Right cardiac atrium (tissue), 5 donors: ENCODE measurements around the gene CDK15. TPM values are rescaled to one million over a fixed set of nuclear protein-coding genes. Genes with fewer than 3 reads are reported as not detected.
A peak's percentile ranks its signal among the peaks of the same experiment; 100 is the strongest.
"Not testable (repeated sequence)": the region's sequence is repeated elsewhere in the genome, so short reads cannot be mapped to it uniquely, and the experiment has no call there.

Experiments
- ATAC-seq, 2 donors: fragments of 200-7000 bp; cut with Tn5 transposase; one replicate each; pipeline versions ENCODE4 v1.8.0 to v1.9.1; 2020; ENCODE audit warnings: moderate library complexity in 2 of 2, mild to moderate bottlenecking in 1 of 2
- DNase-seq, 3 donors: peaks; one replicate each; pipeline ENCODE4 v3.0.0-alpha.2; 2020
- H3K27ac ChIP-seq: one replicate; pipeline ENCODE4 v1.5.1; 2013; ENCODE audit warnings: mild to moderate bottlenecking, low read length, control low read depth, moderate library complexity
- H3K27me3 ChIP-seq: one replicate; pipeline ENCODE4 v1.6.1; 2013; ENCODE audit not compliant: control insufficient read depth, insufficient read depth
- H3K4me1 ChIP-seq: one replicate; pipeline ENCODE4 v1.6.1; 2013; ENCODE audit warnings: low read length; ENCODE audit not compliant: control insufficient read depth, insufficient read depth
- H3K4me3 ChIP-seq: one replicate; pipeline ENCODE4 v1.5.1; 2013; ENCODE audit warnings: low read length, control low read depth
- H3K9me3 ChIP-seq: one replicate; pipeline ENCODE4 v1.6.1; 2013; ENCODE audit warnings: low read length; ENCODE audit not compliant: control insufficient read depth
- WGBS: extraction: QIAGEN DNeasy Blood & Tissue Kit; methylation state at CpG from one replicate; pipeline ENCODE4 v1.1.7; 2013; 5-methylcytosine and 5-hydroxymethylcytosine counted together
- intact Hi-C, 4 donors: fragments of 100-400 bp; cut with DNase I; formaldehyde crosslinking; loops; one replicate each; pipeline versions ENCODE4 v1.11.0 to v1.14.0; 2022 to 2023
- long read RNA-seq, 4 donors: library from polyadenylated mRNA; unstranded; transcript quantifications; one replicate each; pipeline ENCODE4 v2.0.0, GENCODE V29; 2020 to 2021
- polyA plus RNA-seq: library from polyadenylated mRNA; stranded (reverse); fragments of 200-250 nt; gene quantifications from one replicate; pipeline ENCODE4 v1.2.3, GENCODE V29; 2013
- total RNA-seq, 4 donors: library from RNA; stranded (reverse); fragmentation: NEBNext Ultra II Directional; extraction: Animal tissue kit (Norgen Biotek cat#: 25700); gene quantifications; one replicate each; pipeline ENCODE4 v1.2.1, GENCODE V29; 2021
- donor health status: healthy with polysubstance abuse.
- donor health status: DM: no; HTN: yes; CAD: no.
- donor health status: DM: no; HTN: no; CAD: no.
- donor health status: DM: no; HTN: yes; CAD: no; lungs with severe emphysema.
- donor health status: DM: yes; HTN: yes; CAD: no.

The CDK15 gene
- under 1 TPM; 0.11 to 0.97 (median 0.37) TPM for total RNA-seq
- 0.25 TPM for polyA plus RNA-seq
- long read RNA-seq, donor 1, partial matches to known transcripts: 0 of 1 reads
- long read RNA-seq, donor 1, other reads (novel, unspliced or antisense): 0 of 1 reads
- long read RNA-seq, donor 2, partial matches to known transcripts: 0 of 1 reads
- long read RNA-seq, donor 2, other reads (novel, unspliced or antisense): 1 of 1 reads
- long read RNA-seq, donor 3: 0 reads
- long read RNA-seq, donor 4: 0 reads

DNA sequence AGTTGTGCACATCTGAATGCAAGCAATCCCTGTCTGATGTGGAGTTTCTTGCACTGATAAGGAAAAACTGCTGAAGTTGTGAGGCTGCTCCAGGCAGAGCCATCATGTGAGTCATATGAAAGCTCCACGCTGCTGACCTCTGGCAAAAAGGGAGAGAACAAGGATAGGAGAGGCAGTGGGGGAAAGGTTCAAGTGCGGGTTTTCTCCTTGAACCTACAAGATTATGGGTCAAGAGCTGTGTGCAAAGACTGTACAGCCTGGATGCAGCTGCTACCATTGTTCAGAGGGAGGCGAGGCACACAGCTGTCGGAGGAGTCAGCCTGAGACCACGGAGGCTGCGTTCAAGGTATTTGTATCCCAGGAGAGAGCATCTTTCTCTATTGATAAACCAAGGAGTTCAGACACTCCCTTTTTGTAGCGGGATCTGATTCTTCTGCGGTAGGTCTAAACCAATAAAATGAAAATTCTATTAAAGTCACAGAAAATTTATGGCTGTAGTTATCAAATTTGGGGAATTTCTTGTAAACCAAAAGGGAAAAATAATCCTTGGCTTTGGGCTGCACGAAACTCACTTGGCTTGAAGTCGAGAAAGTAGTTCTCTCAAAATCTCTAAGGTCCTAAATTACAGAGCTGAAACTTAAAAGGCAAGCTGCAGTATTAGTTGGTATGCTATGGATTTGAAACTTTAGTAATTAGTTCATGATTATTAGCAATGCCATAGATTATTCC, at the start of gene CDK15:
Gene CDK15, plus strand, starts transcription at position 96 of the 729 bp plus-strand sequence. Its CDS starts 128 bp downstream, at position 224.
- ATAC-seq (peak; percentile 65 to 81), DNase-seq (peak in 2 of 3 donors; percentile 20 to 51)
- intact Hi-C loops: loop anchor here in 1 of 4 donors (5.0 kb wide), 1 partner anchor 366 kb away; no protein-coding TSS in a partner anchor
- Histone ChIP-seq H3K9me3 (no peaks in the 10 kb centered on the region), H3K27ac (peak within 1 kb of the TSS; percentile 27), H3K27me3 (no peaks in the 10 kb centered on the region), H3K4me3 (peak within 1 kb of the TSS; percentile 23), H3K4me1 (no peaks in the 10 kb centered on the region)
- WGBS: 45% methylated on average over 10 of the region's 10 CpGs

DNA sequence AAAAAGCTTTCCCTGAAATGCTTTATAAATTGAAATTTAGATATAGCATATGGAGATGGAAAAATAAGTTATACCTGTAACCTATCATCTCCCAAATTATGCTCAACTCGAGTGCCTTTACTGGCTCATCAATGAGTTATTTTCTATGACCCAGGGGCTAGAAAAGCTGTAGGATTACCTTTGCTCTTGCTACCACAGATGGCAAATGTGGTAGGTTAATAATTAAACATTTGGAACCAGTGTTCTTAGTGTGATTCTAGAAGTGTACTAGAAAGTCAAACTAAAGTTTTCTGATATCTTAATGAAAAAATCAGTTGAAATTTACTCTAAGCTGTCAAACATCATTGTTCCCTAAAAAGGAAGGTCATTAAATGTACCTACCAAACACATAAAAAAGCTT, 48.1 kb upstream of the CDK15 start:
- intact Hi-C loops: no loop called here
- Histone ChIP-seq H3K4me3 (no peak overlapping the region), H3K4me1 (peaks cover 3% of the 10 kb centered on the region), H3K9me3 (no peaks in the 10 kb centered on the region), H3K27me3 (no peaks in the 10 kb centered on the region), H3K27ac (no peak overlapping the region)
- DNase-seq: no peak
- no peak for ATAC-seq
- WGBS: 0% methylated on average over 1 of the region's 1 CpG

GRCh38 chr2:201758873-201759272, 47.5 kb upstream of the CDK15 start:
- Histone ChIP-seq H3K4me3 (no peak overlapping the region), H3K27ac (no peak overlapping the region), H3K9me3 (no peaks in the 10 kb centered on the region), H3K4me1 (peaks cover 3% of the 10 kb centered on the region), H3K27me3 (no peaks in the 10 kb centered on the region)
- no peak for DNase-seq
- 87% methylated on average over 3 of the region's 3 CpGs for WGBS
- intact Hi-C loops: no loop called here
- ATAC-seq: no peak

- DNase-seq (no peak), ATAC-seq (no peak)
- no peaks in the 10 kb centered on the region for H3K9me3 ChIP-seq
- 97% methylated on average over 1 of the region's 1 CpG for WGBS
- intact Hi-C loops: no loop called here
- no peak overlapping the region for H3K27ac ChIP-seq
- no peaks in the 10 kb centered on the region for H3K27me3 ChIP-seq
- H3K4me3 ChIP-seq: no peak overlapping the region
- H3K4me1 ChIP-seq: peaks cover 3% of the 10 kb centered on the region
Observed at GRCh38 chr2:201759567-201759966, 46.8 kb upstream of the CDK15 start.

- WGBS: 86% methylated on average over 4 of the region's 4 CpGs
- DNase-seq: no peak
- Histone ChIP-seq H3K9me3 (no peaks in the 10 kb centered on the region), H3K27ac (peak overlapping the region; percentile 8), H3K4me1 (peaks cover 3% of the 10 kb centered on the region), H3K27me3 (no peaks in the 10 kb centered on the region), H3K4me3 (no peak overlapping the region)
- ATAC-seq: peak in 1 of 2 donors; percentile 44
- intact Hi-C loops: no loop called here
Observed at GRCh38 chr2:201761101-201761500, 45.2 kb upstream of the CDK15 start.

DNA sequence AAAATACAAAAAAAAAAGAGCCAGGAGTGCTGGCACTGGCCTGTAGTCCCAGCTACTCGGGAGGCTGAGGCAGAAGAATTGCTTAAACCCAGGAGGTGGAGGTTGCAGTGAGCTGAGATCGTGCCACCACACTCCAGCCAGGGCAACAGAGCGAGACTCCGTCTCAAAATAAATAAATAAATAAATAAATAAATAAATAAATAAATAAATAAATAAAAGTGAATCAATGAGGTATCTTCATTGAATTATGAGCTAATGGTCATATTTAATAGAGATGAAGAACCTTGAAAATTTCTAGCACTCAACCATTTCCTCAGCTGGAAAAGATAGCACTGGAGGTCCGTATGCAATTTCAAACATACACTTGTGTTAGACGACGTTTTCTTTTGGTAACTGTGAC, 41.9 kb upstream of the CDK15 start:
- DNase-seq, H3K4me1 ChIP-seq, ATAC-seq, H3K9me3 ChIP-seq, H3K27me3 ChIP-seq, intact Hi-C loops, H3K27ac ChIP-seq, H3K4me3 ChIP-seq: not testable (repeated sequence)
- 96% methylated on average over 7 of the region's 7 CpGs for WGBS

- Histone ChIP-seq H3K4me1 (peaks cover 4% of the 10 kb centered on the region), H3K4me3 (no peak overlapping the region), H3K27me3 (no peaks in the 10 kb centered on the region), H3K27ac (no peak overlapping the region), H3K9me3 (no peaks in the 10 kb centered on the region)
- DNase-seq (no peak), ATAC-seq (peak; percentile 13 to 70)
- intact Hi-C loops: no loop called here
Observed at GRCh38 chr2:201765799-201766198, 40.5 kb upstream of the CDK15 start.

- Histone ChIP-seq H3K4me3 (no peak overlapping the region), H3K9me3 (no peaks in the 10 kb centered on the region), H3K4me1 (peaks cover 2% of the 10 kb centered on the region), H3K27me3 (no peaks in the 10 kb centered on the region), H3K27ac (no peak overlapping the region)
- WGBS: 82% methylated on average over 1 of the region's 1 CpG
- ATAC-seq: no peak
- intact Hi-C loops: no loop called here
- no peak for DNase-seq
Observed at GRCh38 chr2:201768918-201769317, 37.4 kb upstream of the CDK15 start.

- DNase-seq (no peak), ATAC-seq (no peak)
- H3K27ac ChIP-seq: no peak overlapping the region
- H3K9me3 ChIP-seq: no peaks in the 10 kb centered on the region
- intact Hi-C loops: no loop called here
- WGBS: 67% methylated on average over 4 of the region's 4 CpGs
- H3K4me3 ChIP-seq: no peak overlapping the region
- H3K27me3 ChIP-seq: no peaks in the 10 kb centered on the region
- peaks cover 3% of the 10 kb centered on the region for H3K4me1 ChIP-seq
Observed at GRCh38 chr2:201769666-201770373, 36.5 kb upstream of the CDK15 start.

DNA sequence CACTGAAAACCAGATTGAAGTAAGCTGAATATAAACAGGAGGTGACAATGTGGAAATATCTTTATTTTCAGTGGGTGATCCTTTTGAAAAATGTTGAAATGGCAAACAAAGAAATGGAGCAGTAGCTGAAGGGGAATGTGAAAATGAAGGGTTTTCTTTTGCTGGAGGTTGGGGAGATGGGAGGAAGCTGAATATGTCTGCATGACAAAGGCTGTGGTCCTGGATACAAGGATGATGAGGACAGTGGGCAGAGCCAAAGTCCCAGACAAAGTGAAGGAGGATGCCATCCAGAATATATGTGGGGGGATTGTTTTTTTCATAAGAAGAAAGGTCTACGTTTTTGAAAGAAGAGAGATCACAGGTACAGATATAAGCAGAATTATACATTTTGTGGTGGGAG, 32.3 kb upstream of the CDK15 start:
- H3K27me3 ChIP-seq: no peaks in the 10 kb centered on the region
- ATAC-seq: no peak
- no peak for DNase-seq
- H3K4me3 ChIP-seq: no peak overlapping the region
- WGBS: 85% methylated on average over 1 of the region's 1 CpG
- intact Hi-C loops: no loop called here
- no peak overlapping the region for H3K27ac ChIP-seq
- H3K9me3 ChIP-seq: no peaks in the 10 kb centered on the region
- peaks cover 3% of the 10 kb centered on the region for H3K4me1 ChIP-seq

DNA sequence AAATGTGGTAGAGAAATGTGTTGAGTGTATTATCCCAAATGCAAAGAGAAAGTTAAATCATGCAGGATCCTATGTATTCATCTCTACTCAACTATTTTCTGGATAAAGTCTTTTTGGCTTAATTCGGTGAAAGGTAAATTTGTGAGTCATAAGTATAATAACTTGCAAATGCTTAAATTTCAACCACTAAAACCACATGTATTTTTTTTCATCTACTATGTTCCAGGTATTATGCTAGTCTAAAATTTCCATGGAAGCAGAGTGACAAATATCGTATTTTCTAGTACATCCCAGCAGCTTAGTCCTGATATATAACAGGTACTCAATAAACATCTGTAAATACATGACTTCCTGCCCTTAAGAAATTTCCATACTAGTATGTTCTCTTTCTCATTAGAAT, 31.8 kb upstream of the CDK15 start:
- Histone ChIP-seq H3K4me1 (peaks cover 3% of the 10 kb centered on the region), H3K9me3 (no peaks in the 10 kb centered on the region), H3K27ac (no peak overlapping the region), H3K4me3 (no peak overlapping the region), H3K27me3 (no peaks in the 10 kb centered on the region)
- no peak for DNase-seq
- intact Hi-C loops: no loop called here
- WGBS: 94% methylated on average over 2 of the region's 2 CpGs
- no peak for ATAC-seq
